SK-N-SH treated with all-trans-retinoic acid at 6 μM for 48 hours (cell line): ENCODE measurements around the gene GUCD1.

Experiments used
- ATAC-seq: fragments of 200-7000 bp; cut with Tn5 transposase; 3 replicates; pipeline ENCODE4 v1.9.1; 2020; ENCODE audit warnings: mild to moderate bottlenecking, moderate library complexity
- ARNTL ChIP-seq: fragments of 450-650 bp; formaldehyde crosslinking; IDR thresholded peaks from 2 replicates; pipeline ENCODE4 v1.5.0; 2020; ENCODE audit warnings: low read depth, mild to moderate bottlenecking, moderate library complexity, borderline replicate concordance
- BACH2 ChIP-seq: fragments of 250-450 bp; sonication (Bioruptor Pico); IDR thresholded peaks from 2 replicates; pipeline ENCODE4 v1.9.0; 2021; ENCODE audit warnings: mild to moderate bottlenecking, borderline replicate concordance
- CSDC2 ChIP-seq: fragments of 250-450 bp; sonication (Bioruptor Pico); IDR thresholded peaks from 2 replicates; pipeline ENCODE4 v1.5.0; 2020; ENCODE audit warnings: mild to moderate bottlenecking, moderate library complexity
- CSRNP3 ChIP-seq: fragments of 250-450 bp; sonication (Bioruptor Pico); IDR thresholded peaks from 2 replicates; pipeline ENCODE4 v1.5.1; 2021; ENCODE audit warnings: mild to moderate bottlenecking, moderate library complexity
- ESRRG ChIP-seq: fragments of 250-450 bp; sonication (Bioruptor Pico); IDR thresholded peaks from 2 replicates; pipeline ENCODE4 v1.6.1; 2021; ENCODE audit warnings: mild to moderate bottlenecking
- GLIS3 ChIP-seq: fragments of 250-450 bp; sonication (Bioruptor Pico); IDR thresholded peaks from 2 replicates; pipeline ENCODE4 v1.5.0; 2020; ENCODE audit warnings: mild to moderate bottlenecking, moderate library complexity
- POU6F1 ChIP-seq: fragments of 250-450 bp; sonication (Bioruptor Pico); IDR thresholded peaks from 2 replicates; pipeline ENCODE4 v1.8.0; 2021; ENCODE audit warnings: low read depth, mild to moderate bottlenecking, moderate library complexity, borderline replicate concordance
- PPARA ChIP-seq: fragments of 250-450 bp; sonication (Bioruptor Pico); IDR thresholded peaks from 2 replicates; pipeline ENCODE4 v1.5.0; 2020; ENCODE audit warnings: mild to moderate bottlenecking, borderline replicate concordance
- RARB ChIP-seq: fragments of 250-450 bp; sonication (Bioruptor Pico); IDR thresholded peaks from 2 replicates; pipeline ENCODE4 v1.8.0; 2021; ENCODE audit warnings: mild to moderate bottlenecking, moderate library complexity
- SNAI2 ChIP-seq: fragments of 250-450 bp; sonication (Bioruptor Pico); IDR thresholded peaks from 2 replicates; pipeline ENCODE4 v1.5.0; 2020; ENCODE audit warnings: mild to moderate bottlenecking, moderate library complexity
- TCF4 ChIP-seq: fragments of 250-450 bp; sonication (Bioruptor Pico); IDR thresholded peaks from 2 replicates; pipeline ENCODE4 v1.8.0; 2021; ENCODE audit warnings: mild to moderate bottlenecking, moderate library complexity, borderline replicate concordance
- TOX ChIP-seq: fragments of 250-450 bp; sonication (Bioruptor Pico); IDR thresholded peaks from 2 replicates; pipeline ENCODE4 v1.8.0; 2021; ENCODE audit warnings: mild to moderate bottlenecking, moderate library complexity, borderline replicate concordance
- ZC3H10 ChIP-seq: fragments of 250-450 bp; sonication (Bioruptor Pico); IDR thresholded peaks from 2 replicates; pipeline ENCODE4 v1.5.1; 2021; ENCODE audit warnings: mild to moderate bottlenecking, moderate library complexity
- ZFP3 ChIP-seq: fragments of 250-450 bp; sonication (Bioruptor Pico); IDR thresholded peaks from 2 replicates; pipeline ENCODE4 v1.5.0; 2020; ENCODE audit warnings: mild to moderate bottlenecking, moderate library complexity
- ZFP30 ChIP-seq: fragments of 450-650 bp; formaldehyde crosslinking; IDR thresholded peaks from 2 replicates; pipeline ENCODE4 v1.5.0; 2022; ENCODE audit warnings: mild to moderate bottlenecking, moderate library complexity
- ZNF565 ChIP-seq: fragments of 450-650 bp; formaldehyde crosslinking; conservative IDR thresholded peaks from 2 replicates; pipeline ENCODE4 v1.5.0; 2020; ENCODE audit warnings: low read depth, mild to moderate bottlenecking, moderate library complexity
- ZNF8 ChIP-seq: fragments of 450-650 bp; formaldehyde crosslinking; IDR thresholded peaks from 2 replicates; pipeline ENCODE4 v1.5.0; 2020; ENCODE audit warnings: mild to moderate bottlenecking, moderate library complexity
- TF ChIP-seq, protein P1 (sequence below): fragments of 250-450 bp; sonication (Bioruptor Pico); IDR thresholded peaks from 2 replicates; pipeline ENCODE4 v1.5.0; 2020; ENCODE audit warnings: mild to moderate bottlenecking, moderate library complexity
- TF ChIP-seq, protein P2 (sequence below): fragments of 250-450 bp; sonication (Bioruptor Pico); IDR thresholded peaks from 2 replicates; pipeline ENCODE4 v1.5.1; 2020; ENCODE audit warnings: low read depth, mild to moderate bottlenecking, moderate library complexity

The GUCD1 gene

DNA sequence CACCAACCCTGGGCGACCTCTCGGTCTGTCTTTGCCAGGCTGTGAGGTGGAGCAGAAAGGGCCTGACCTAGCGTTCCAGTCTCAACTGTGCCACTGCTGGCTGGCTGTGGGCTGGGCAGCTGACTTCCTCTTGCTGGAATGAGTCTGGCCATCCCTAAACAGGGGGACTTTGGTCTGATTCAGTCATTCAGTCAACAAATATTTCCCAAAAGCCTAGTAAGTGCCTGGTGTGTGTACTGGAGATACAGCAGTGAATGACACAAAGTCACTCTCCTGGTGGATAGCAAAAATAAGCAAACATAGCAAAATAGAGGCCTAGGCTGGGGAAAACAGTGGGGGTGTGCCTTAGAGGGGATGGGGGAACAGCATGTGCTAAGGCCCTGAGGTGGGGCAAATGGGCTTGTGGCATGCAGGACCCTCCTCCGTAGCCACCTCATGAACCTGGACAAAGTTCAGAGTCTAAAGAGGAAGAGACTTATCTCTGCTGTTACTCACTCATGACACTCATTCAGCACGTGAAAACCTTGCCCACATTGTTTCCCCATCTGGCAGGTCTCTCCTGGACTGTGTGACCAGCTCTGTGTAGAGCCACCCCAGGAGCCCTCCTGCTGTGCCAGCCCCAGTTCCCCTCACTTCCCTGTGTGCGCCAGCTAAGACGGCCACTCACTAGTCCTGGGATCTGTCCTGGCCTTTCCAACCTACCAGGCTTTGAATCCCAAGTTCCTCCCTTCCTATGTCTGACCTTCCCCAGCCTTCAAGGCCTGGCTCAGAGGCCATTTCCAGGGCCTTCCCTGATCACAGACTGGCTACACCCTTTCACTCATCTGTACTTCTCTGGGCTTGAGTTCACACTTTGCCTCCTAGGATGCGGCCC is 4.7 kb downstream of the GUCD1 start:
- no peak for TF ChIP-seq TCF4 (CRISPR knock-in tag)
- no peak for TF ChIP-seq CSDC2
- TF ChIP-seq, protein P1, sequence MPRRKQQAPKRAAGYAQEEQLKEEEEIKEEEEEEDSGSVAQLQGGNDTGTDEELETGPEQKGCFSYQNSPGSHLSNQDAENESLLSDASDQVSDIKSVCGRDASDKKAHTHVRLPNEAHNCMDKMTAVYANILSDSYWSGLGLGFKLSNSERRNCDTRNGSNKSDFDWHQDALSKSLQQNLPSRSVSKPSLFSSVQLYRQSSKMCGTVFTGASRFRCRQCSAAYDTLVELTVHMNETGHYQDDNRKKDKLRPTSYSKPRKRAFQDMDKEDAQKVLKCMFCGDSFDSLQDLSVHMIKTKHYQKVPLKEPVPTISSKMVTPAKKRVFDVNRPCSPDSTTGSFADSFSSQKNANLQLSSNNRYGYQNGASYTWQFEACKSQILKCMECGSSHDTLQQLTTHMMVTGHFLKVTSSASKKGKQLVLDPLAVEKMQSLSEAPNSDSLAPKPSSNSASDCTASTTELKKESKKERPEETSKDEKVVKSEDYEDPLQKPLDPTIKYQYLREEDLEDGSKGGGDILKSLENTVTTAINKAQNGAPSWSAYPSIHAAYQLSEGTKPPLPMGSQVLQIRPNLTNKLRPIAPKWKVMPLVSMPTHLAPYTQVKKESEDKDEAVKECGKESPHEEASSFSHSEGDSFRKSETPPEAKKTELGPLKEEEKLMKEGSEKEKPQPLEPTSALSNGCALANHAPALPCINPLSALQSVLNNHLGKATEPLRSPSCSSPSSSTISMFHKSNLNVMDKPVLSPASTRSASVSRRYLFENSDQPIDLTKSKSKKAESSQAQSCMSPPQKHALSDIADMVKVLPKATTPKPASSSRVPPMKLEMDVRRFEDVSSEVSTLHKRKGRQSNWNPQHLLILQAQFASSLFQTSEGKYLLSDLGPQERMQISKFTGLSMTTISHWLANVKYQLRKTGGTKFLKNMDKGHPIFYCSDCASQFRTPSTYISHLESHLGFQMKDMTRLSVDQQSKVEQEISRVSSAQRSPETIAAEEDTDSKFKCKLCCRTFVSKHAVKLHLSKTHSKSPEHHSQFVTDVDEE (CRISPR knock-in tag), result no peak
- TF ChIP-seq SNAI2 (CRISPR knock-in tag), result no peak
- no peak for TF ChIP-seq PPARA
- TF ChIP-seq TOX (CRISPR knock-in tag), result no peak
- no peak for TF ChIP-seq CSRNP3
- no peak for TF ChIP-seq BACH2
- TF ChIP-seq ZC3H10 (CRISPR knock-in tag), result no peak
- TF ChIP-seq, all 23 proteins: peak for 0

DNA sequence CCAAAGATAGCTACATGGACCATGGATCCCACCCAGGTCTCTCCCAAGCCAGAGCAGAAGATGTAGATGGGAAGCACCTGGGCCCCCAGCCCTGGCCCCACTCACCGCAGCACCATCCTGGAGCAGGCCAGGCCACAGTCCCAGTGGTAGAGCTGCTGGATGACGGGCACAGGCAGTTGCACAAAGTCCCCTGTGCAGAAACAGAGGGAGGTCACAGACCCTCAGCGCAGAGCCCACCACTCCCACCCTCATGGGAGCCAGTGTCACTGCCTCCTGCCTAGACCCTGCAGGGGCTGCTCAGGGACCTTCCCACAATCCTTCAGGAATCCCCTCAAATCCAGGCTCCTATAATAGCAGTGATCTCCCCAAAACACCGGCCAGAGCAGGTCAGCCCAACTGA is 6.1 kb downstream of the GUCD1 start:
- no peak for ATAC-seq
- no peak for TF ChIP-seq RARB (CRISPR knock-in tag)
- TF ChIP-seq PPARA, result no peak
- TF ChIP-seq, protein P2, sequence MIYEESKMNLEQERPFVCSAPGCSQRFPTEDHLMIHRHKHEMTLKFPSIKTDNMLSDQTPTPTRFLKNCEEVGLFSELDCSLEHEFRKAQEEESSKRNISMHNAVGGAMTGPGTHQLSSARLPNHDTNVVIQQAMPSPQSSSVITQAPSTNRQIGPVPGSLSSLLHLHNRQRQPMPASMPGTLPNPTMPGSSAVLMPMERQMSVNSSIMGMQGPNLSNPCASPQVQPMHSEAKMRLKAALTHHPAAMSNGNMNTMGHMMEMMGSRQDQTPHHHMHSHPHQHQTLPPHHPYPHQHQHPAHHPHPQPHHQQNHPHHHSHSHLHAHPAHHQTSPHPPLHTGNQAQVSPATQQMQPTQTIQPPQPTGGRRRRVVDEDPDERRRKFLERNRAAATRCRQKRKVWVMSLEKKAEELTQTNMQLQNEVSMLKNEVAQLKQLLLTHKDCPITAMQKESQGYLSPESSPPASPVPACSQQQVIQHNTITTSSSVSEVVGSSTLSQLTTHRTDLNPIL (CRISPR knock-in tag), result no peak
- no peak for TF ChIP-seq SNAI2 (CRISPR knock-in tag)
- TF ChIP-seq ZNF8 (CRISPR knock-in tag), result no peak
- TF ChIP-seq ZNF565 (CRISPR knock-in tag), result no peak
- no peak for TF ChIP-seq ESRRG (CRISPR knock-in tag)
- no peak for TF ChIP-seq CSDC2
- no peak for TF ChIP-seq POU6F1
- no peak for TF ChIP-seq TOX (CRISPR knock-in tag)
- no peak for TF ChIP-seq BACH2
- TF ChIP-seq TCF4 (CRISPR knock-in tag), result no peak
- no peak for TF ChIP-seq GLIS3 (CRISPR knock-in tag)
- TF ChIP-seq ZFP3 (CRISPR knock-in tag), result no peak
- TF ChIP-seq, protein P1 (CRISPR knock-in tag), result no peak
- TF ChIP-seq ZFP30 (CRISPR knock-in tag), result no peak
- TF ChIP-seq ARNTL (CRISPR knock-in tag), result no peak

More for the DNA sequence above, 4.7 kb downstream of the GUCD1 start:
- ATAC-seq, result no peak
